Loucy (cell line): ENCODE data around the gene FXYD7.

Source experiments
- H2AFZ ChIP-seq: fragments of 200-600 bp; sonication (generic); 2 replicates; pipeline ENCODE4 v1.6.0; 2016; ENCODE audit warnings: antibody characterized with exemption, mild to moderate bottlenecking, low read length, moderate library complexity
- H3F3A ChIP-seq: fragments of 200-600 bp; 2 replicates; pipeline ENCODE4 v1.6.0; 2016; ENCODE audit warnings: antibody characterized with exemption, low read depth, mild to moderate bottlenecking
- H3K27me3 ChIP-seq: fragments of 200-600 bp; sonication (generic); 2 replicates; pipeline ENCODE4 v1.6.1; 2014; ENCODE audit warnings: low read length, mild to moderate bottlenecking; ENCODE audit not compliant: insufficient read depth, poor library complexity, severe bottlenecking
- H3K36me3 ChIP-seq: fragments of 200-600 bp; sonication (generic); 2 replicates; pipeline ENCODE4 v1.6.1; 2016; ENCODE audit warnings: low read length; ENCODE audit not compliant: insufficient read depth
- H3K4me1 ChIP-seq: fragments of 200-600 bp; sonication (generic); 2 replicates; pipeline ENCODE4 v1.5.1; 2014; ENCODE audit warnings: low read length, mild to moderate bottlenecking; ENCODE audit not compliant: insufficient read depth, poor library complexity, severe bottlenecking
- H3K4me2 ChIP-seq: fragments of 200-600 bp; sonication (generic); 2 replicates; pipeline ENCODE4 v1.6.0; 2014; ENCODE audit warnings: antibody characterized with exemption, low read length, low read depth, mild to moderate bottlenecking; ENCODE audit not compliant: poor library complexity, severe bottlenecking
- H3K4me3 ChIP-seq: fragments of 200-600 bp; sonication (generic); 2 replicates; pipeline ENCODE4 v1.5.1; 2014; ENCODE audit warnings: low read length, mild to moderate bottlenecking, mixed read lengths; ENCODE audit not compliant: poor library complexity, severe bottlenecking
- H3K79me2 ChIP-seq: fragments of 200-600 bp; sonication (generic); 2 replicates; pipeline ENCODE4 v1.6.1; 2014; ENCODE audit warnings: low read length; ENCODE audit not compliant: insufficient read depth
- H3K9ac ChIP-seq: fragments of 200-600 bp; sonication (generic); 2 replicates; pipeline ENCODE4 v1.6.0; 2014; ENCODE audit warnings: mild to moderate bottlenecking, low read depth, low read length, moderate library complexity; ENCODE audit not compliant: poor library complexity, severe bottlenecking
- H3K9me2 ChIP-seq: fragments of 200-600 bp; sonication (generic); replicated peaks from 2 replicates; pipeline ENCODE4 v1.6.1; 2016; ENCODE audit warnings: low read depth, low read length, mixed read lengths
- H3K9me3 ChIP-seq: fragments of 200-600 bp; sonication (generic); 2 replicates; pipeline ENCODE4 v1.6.1; 2014; ENCODE audit warnings: mild to moderate bottlenecking, antibody characterized with exemption, low read length, low read depth; ENCODE audit not compliant: insufficient read depth
- H4K20me1 ChIP-seq: fragments of 200-600 bp; sonication (generic); 2 replicates; pipeline ENCODE4 v1.6.0; 2014; ENCODE audit warnings: antibody characterized with exemption, low read length, mild to moderate bottlenecking; ENCODE audit not compliant: insufficient read depth, poor library complexity, severe bottlenecking
- CTCF ChIP-seq: fragments of 200-600 bp; sonication (generic); conservative IDR thresholded peaks from 2 replicates; pipeline ENCODE4 v1.5.1; 2014; ENCODE audit warnings: mild to moderate bottlenecking, antibody characterized with exemption, low read length
- EZH2phosphoT487 ChIP-seq: fragments of 200-600 bp; IDR thresholded peaks from 2 replicates; pipeline ENCODE4 v1.6.1; 2018; ENCODE audit warnings: antibody characterized with exemption, mild to moderate bottlenecking, moderate library complexity, borderline replicate concordance

The FXYD7 gene

GRCh38 chr19:35118268-35119020 lies 24.6 kb upstream of the FXYD7 start:
- no peaks in the 10 kb centered on the region for H3K27me3 ChIP-seq
- no peak overlapping the region for H3K4me2 ChIP-seq
- no peak overlapping the region for H3K9ac ChIP-seq
- peaks cover 3% of the 10 kb centered on the region for H3K4me1 ChIP-seq
- no peak for TF ChIP-seq EZH2phosphoT487
- TF ChIP-seq CTCF = no peak
- no peaks in the 10 kb centered on the region for H3F3A ChIP-seq
- no peaks in the 10 kb centered on the region for H3K9me2 ChIP-seq
- H3K9me3 ChIP-seq = no peaks in the 10 kb centered on the region
- no peaks in the 10 kb centered on the region for H4K20me1 ChIP-seq
- no peak overlapping the region for H3K4me3 ChIP-seq
- no peaks in the 10 kb centered on the region for H3K36me3 ChIP-seq
- H2AFZ ChIP-seq = no peak overlapping the region; the same call in 1 of the 2 replicates
- no peaks in the 10 kb centered on the region for H3K79me2 ChIP-seq

- Histone ChIP-seq H3K9me2 (no peaks in the 10 kb centered on the region), H3K4me3 (no peak overlapping the region), H3K4me2 (no peak overlapping the region), H4K20me1 (no peaks in the 10 kb centered on the region), H3K9me3 (no peaks in the 10 kb centered on the region), H3K9ac (no peak overlapping the region), H2AFZ (no peak overlapping the region), H3F3A (no peaks in the 10 kb centered on the region), H3K79me2 (no peaks in the 10 kb centered on the region), H3K27me3 (no peaks in the 10 kb centered on the region), H3K36me3 (no peaks in the 10 kb centered on the region), H3K4me1 (peaks cover 3% of the 10 kb centered on the region)
- no peak for TF ChIP-seq EZH2phosphoT487
- no peak for TF ChIP-seq CTCF
Observed at GRCh38 chr19:35119091-35119490, 24.0 kb upstream of the FXYD7 start.

DNA sequence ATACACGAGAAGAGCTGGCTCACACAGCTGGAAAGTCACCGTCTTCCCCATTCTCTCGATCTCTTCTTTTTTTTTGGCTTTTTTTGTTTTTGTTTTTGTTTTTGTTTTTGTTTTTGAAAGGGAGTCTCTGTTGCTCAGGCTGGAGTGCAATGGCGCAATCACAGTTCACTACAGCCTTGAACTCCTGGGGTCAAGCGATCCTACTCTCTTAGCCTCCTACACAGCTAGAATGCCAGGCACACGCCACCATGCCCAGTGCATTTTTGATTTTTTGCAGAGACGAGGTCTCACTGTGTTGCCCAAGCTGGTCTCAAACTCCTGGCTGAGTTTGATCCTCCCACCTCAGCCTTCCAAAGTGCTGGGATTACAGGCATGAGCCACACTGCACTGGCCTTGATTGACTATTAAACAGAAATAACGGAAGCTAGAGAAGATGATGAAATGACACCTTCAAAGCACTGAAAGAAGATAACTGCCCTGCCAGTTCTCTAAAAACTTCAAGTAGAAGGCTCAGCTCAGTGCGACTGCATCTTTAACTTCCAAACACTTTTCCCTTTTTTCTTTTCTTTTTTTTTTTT lies 23.4 kb upstream of the FXYD7 start:
- Histone ChIP-seq H3K9me3 (no peaks in the 10 kb centered on the region), H3K36me3 (no peaks in the 10 kb centered on the region), H3K4me3 (no peak overlapping the region), H3K79me2 (no peaks in the 10 kb centered on the region), H3K27me3 (no peaks in the 10 kb centered on the region), H3K4me1 (no peaks in the 10 kb centered on the region), H4K20me1 (no peaks in the 10 kb centered on the region), H2AFZ (no peak overlapping the region), H3F3A (no peaks in the 10 kb centered on the region), H3K9me2 (no peaks in the 10 kb centered on the region), H3K4me2 (no peak overlapping the region), H3K9ac (no peak overlapping the region)
- TF ChIP-seq EZH2phosphoT487 (no peak), CTCF (no peak)
